Activated gamma-delta T cell (primary cell): ENCODE data around the gene RARG.
"Not testable (repeated sequence)": the region's sequence is repeated elsewhere in the genome, so short reads cannot be mapped to it uniquely, and the experiment has no call there.

Experiments
- DNase-seq: peaks from one replicate; lab custom pipeline; 2025; lab: John Stamatoyannopoulos, UW

RARG gene

GRCh38 chr12:53191885-53192530 lies 40.0 kb downstream of the RARG start:
- DNase-seq: no peak

DNA sequence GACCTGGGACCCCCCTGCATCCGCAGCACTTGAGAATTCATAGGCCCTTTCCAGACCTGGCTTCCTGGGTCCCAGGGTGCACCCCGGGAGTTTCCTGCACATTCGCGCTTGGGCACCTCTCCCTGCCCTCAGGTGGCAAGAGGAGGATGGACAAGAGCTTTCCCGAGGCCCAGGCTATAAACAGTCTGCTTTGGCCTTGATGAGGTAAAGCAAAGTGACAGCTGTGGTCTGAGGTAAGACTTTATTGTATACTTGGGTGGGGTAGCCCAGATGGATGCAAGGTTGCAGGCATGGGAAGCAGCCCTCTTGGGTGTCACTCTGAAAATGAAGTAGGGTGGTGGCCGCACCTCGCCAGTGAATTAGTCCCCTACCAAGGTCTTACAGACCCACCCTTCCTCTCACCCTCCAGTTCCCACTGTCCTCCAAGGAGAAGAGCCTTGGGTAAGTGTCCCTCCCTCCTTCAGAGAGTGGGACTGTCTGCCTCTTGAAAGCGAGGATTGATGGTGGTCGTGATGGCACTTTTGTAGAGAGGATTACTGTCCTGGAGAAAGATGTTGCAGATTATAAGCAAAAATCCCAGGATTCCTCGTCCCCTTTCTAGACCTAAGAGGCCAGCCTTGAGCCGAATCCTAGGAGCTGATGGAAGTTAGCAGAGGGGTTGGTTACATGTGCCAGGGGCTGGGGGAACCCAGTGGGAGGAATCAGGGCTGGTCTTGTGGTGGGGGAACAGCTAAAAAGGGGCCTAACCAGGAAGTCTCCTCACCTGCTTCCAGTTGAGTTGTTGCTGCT lies 40.7 kb downstream of the RARG start:
- DNase-seq: no peak

- DNase-seq: no peak
Measured at GRCh38 chr12:53190108-53190729, 41.8 kb downstream of the RARG start.

DNA sequence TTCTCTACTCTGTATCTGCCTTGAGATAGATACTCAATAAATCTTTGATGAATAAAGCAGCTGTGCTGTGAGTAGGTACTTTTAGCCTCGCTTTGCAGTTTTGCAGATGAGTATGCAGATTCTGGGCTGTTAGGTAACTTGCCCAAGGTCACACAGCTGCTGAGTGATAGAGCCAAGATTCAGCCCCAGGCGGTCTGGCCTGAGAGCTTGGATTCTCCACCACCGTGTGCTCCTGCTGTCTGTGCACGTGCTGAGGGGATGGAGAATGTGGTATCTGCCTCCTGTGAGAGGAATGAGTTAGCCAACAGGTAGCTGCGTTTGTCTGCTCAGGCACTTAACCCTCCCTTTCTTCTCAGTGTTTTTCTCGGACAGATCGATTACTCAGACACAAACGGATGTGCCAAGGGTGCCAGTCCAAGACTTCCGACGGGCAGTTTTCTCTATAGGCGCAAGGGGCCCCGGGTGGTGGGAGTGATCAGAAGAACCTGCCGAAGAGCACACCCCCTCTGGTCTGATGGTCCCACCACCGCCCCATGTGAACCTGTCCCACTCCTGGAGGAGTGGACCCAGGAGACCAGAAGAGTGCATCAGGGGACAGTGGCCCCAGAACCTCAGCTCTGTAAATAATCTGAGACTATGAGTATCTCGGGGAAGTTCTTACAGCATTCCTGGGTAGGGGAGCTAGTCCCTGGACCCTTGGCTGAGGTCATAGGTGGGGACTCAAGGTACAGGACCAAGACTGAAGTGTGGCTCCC lies 44.7 kb downstream of the RARG start:
- no peak for DNase-seq

GRCh38 chr12:53186745-53187144 lies 45.3 kb downstream of the RARG start:
- no peak for DNase-seq

DNA sequence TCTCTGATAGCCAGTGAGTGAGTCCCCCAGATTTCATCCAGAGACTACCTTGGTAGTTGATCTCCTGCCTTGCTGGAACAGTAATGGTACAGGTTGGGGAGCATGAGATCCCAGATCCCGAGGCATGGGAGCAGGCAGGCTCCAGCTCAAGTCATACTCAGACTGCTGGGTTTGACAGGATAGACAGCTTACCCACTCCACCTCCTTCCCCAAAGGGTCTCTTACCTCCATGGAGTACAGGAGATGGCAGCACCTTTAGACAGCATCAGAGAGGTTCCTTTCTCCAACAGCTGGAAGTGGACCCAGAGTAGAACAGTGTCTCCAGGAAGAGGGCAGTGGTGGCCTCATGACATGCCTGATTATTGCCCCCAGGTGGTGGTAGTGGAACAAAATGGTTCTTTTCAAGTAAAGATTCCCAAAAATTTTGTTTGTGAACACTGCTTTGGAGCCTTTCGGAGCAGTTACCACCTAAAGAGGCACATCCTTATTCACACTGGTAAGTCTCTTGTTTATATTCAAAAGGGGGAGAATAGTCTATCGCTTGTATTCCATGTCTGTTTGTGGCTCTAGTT lies 46.3 kb downstream of the RARG start:
- no peak for DNase-seq

GRCh38 chr12:53184828-53185227 lies 47.2 kb downstream of the RARG start:
- DNase-seq: no peak

- DNase-seq: no peak
Measured at GRCh38 chr12:53182903-53183302, 49.1 kb downstream of the RARG start.

DNA sequence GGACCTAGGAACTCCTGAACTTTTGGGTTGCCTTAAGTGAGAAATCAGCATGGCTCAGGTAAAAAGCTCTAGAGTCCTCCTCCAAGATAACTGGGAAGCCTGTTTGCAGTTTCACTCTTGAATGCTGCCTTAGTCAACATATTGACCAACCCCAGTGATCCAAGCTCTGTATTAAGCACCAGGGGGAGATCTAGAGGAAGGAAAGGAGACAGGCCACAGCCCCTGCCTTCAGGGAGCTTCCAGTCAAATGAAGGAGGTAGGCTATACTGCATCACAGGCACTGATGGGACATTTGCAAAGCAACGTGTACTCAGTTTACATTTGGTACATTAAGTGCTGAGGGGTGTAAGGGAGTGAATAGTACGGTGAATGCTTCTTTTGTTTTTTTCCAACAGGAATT lies 50.1 kb downstream of the RARG start:
- DNase-seq: no peak

GRCh38 chr12:53180931-53181645 lies 50.9 kb downstream of the RARG start:
- peak; percentile 80 for DNase-seq

- DNase-seq: peak; percentile 94
Measured at GRCh38 chr12:53180220-53180930, 51.6 kb downstream of the RARG start, which contains the start of the genes CSAD and ZNF740. TSS of gene CSAD (minus strand) at chr12:53180925. CDS start at chr12:53173470, 7,455 bp downstream. TSS of gene ZNF740 (plus strand) at chr12:53180722. CDS start at chr12:53181984, 1,262 bp downstream.

GRCh38 chr12:53179687-53180219 lies 52.3 kb downstream of the RARG start:
- DNase-seq: no peak

DNA sequence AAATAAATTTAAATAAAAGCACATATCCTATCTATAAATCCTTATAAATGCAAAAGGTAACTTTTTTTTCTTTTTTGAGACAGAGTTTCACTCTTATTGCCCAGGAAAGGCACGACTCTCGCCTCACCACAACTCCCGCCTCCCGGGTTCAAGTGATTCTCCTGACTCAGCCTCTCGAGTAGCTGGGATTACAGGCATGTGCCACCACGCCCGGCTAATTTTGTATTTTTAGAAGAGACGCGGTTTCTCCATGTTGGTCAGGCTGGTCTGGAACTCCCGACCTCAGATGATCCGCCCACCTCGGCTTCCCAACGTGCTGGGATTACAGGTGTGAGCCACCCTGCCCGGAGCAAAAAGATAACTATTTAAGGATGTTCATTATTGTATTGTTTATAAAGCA lies 53.2 kb downstream of the RARG start:
- DNase-seq: not testable (repeated sequence)

- DNase-seq: not testable (repeated sequence)
Measured at GRCh38 chr12:53177447-53177846, 54.6 kb downstream of the RARG start.

GRCh38 chr12:53176750-53177149 lies 55.3 kb downstream of the RARG start:
- DNase-seq: no peak

DNA sequence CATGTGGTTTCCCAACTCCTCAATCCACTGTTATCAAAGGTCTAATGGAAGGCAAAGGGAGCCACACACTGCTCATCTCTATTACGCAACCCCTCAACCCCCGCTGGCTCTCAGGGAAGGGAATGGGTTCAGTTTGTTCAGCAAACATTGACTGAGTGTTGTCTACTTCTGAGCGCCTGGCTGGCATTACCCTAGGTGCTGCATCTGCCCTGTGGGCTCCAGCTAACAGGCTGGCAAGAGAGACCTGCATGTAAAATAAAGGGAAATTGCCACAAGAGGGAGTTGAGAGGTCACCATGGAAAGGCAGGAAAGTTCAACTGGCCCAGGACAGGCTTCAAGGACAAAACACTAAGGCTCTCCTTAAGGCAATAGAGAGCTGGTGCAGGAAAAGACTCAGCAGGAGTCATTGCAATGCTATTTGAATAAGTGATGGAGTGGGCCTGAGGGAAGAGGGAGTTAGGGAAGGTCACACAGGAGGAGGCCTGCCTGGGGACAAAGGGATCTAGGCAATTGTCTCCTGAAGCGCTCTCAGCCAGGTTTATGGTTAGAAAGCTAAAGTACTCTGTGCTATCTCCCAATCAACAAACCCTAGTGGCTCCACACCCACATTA lies 57.0 kb downstream of the RARG start:
- no peak for DNase-seq

DNA sequence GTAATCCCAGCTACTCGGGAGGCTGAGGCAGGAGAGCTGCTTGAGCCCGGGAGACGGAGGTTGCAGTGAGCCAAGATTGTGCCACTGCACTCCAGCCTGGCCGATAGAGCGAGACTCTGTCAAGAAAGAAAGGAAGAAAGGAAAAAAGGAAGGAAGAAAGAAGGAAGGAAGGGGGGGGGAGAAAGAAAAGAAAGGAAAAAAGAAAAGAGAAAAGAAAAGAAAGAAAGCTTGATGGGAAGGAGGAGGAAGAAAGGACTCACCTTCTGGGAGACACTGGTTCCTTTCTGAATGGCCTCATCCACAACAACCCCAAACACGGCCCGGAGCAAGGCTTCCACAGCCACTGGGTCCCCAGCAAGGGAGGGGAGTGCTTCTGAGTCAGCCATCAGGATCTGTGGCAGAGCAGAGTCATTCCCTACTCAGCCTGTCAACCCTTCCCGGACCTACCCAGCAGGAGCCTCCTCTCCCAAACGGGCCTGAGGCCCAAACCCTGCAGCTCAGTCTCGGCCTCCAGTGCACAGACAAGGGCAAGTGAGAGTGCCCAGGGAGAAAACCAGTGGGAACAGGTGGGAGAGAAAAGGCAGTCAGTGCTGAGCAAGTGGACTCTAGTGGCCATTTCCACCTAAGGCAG lies 58.8 kb downstream of the RARG start:
- no peak for DNase-seq

DNA sequence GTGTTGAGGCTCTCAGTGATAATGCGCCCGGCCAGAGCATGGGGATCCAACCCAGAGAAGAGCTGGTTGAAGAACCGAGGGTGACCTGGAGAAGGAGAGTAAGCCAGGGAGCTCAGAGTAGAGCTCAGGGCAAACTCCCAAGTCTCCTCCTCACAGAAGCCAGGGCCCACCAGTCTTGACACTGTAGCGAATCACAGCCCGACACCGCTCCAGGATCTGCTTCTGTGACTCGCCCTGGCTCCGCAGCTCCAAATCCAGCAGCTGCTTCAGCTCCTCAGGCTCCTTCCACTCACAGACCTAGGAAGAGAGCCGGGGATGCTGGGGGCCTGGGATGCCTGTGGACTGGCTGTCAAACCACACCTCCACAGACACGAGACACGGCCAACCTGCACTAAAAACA lies 59.7 kb downstream of the RARG start:
- no peak for DNase-seq

GRCh38 chr12:53171725-53172329 lies 60.2 kb downstream of the RARG start:
- no peak for DNase-seq
